HUES48 (cell line): ENCODE results near the gene IFI27L2.

Experiments
- H3K27ac ChIP-seq: one replicate; pipeline ENCODE4 v1.7.0; 2013; ENCODE audit warnings: low read depth, low read length, inconsistent platforms
- H3K27me3 ChIP-seq: 2 replicates; pipeline ENCODE4 v1.6.1; 2013; ENCODE audit warnings: mild to moderate bottlenecking, low read length; ENCODE audit not compliant: control insufficient read depth, insufficient read depth
- H3K36me3 ChIP-seq: 2 replicates; pipeline ENCODE4 v1.6.1; 2013; ENCODE audit warnings: low read length; ENCODE audit not compliant: control insufficient read depth, insufficient read depth
- H3K4me1 ChIP-seq: 2 replicates; pipeline ENCODE4 v1.6.1; 2013; ENCODE audit warnings: mild to moderate bottlenecking, low read length; ENCODE audit not compliant: control insufficient read depth, insufficient read depth
- H3K4me3 ChIP-seq: 2 replicates; pipeline ENCODE4 v1.5.1; 2013; ENCODE audit warnings: mild to moderate bottlenecking, low read depth, low read length
- H3K9ac ChIP-seq: 2 replicates; pipeline ENCODE4 v1.6.1; 2013; ENCODE audit warnings: mild to moderate bottlenecking, low read depth, low read length, moderate library complexity
- H3K9me3 ChIP-seq: 2 replicates; pipeline ENCODE4 v1.6.1; 2013; ENCODE audit warnings: low read length; ENCODE audit not compliant: control insufficient read depth, insufficient read depth

Gene IFI27L2

GRCh38 chr14:94135476-94135875, 6.1 kb upstream of the IFI27L2 start:
- Histone ChIP-seq H3K4me3 (no peak overlapping the region), H3K9ac (no peak overlapping the region), H3K4me1 (peaks cover 12% of the 10 kb centered on the region; the same call in 1 of the 2 replicates), H3K27ac (no peak overlapping the region), H3K36me3 (no peaks in the 10 kb centered on the region), H3K9me3 (no peaks in the 10 kb centered on the region), H3K27me3 (no peaks in the 10 kb centered on the region)

GRCh38 chr14:94132285-94132887, 3.0 kb upstream of the IFI27L2 start:
- peaks cover 9% of the 10 kb centered on the region; the same call in 1 of the 2 replicates for H3K4me1 ChIP-seq
- H3K27me3 ChIP-seq, result no peaks in the 10 kb centered on the region; the same call in 1 of the 2 replicates
- H3K27ac ChIP-seq, result no peak overlapping the region
- H3K4me3 ChIP-seq, result no peak overlapping the region
- H3K9me3 ChIP-seq, result no peaks in the 10 kb centered on the region
- H3K9ac ChIP-seq, result no peak overlapping the region
- H3K36me3 ChIP-seq, result no peaks in the 10 kb centered on the region

GRCh38 chr14:94129758-94130414, 482 bp upstream of the IFI27L2 start:
- Histone ChIP-seq H3K4me1 (peaks cover 9% of the 10 kb centered on the region; the same call in 1 of the 2 replicates), H3K27ac (peak overlapping the region; percentile 39), H3K27me3 (no peaks in the 10 kb centered on the region; the same call in 1 of the 2 replicates), H3K36me3 (no peaks in the 10 kb centered on the region), H3K4me3 (peak overlapping the region; percentile 87), H3K9me3 (no peaks in the 10 kb centered on the region), H3K9ac (no peak overlapping the region)

GRCh38 chr14:94128216-94128839, 1.1 kb downstream of the IFI27L2 start:
- H3K36me3 ChIP-seq, result no peaks in the 10 kb centered on the region
- no peak overlapping the region for H3K9ac ChIP-seq
- H3K4me1 ChIP-seq, result peaks cover 9% of the 10 kb centered on the region; the same call in 1 of the 2 replicates
- no peaks in the 10 kb centered on the region; the same call in 1 of the 2 replicates for H3K27me3 ChIP-seq
- H3K9me3 ChIP-seq, result no peaks in the 10 kb centered on the region
- H3K27ac ChIP-seq, result no peak overlapping the region
- peak overlapping the region; percentile 87 for H3K4me3 ChIP-seq

- H3K4me1 ChIP-seq, result peaks cover 9% of the 10 kb centered on the region; the same call in 1 of the 2 replicates
- no peak overlapping the region for H3K4me3 ChIP-seq
- H3K36me3 ChIP-seq, result no peaks in the 10 kb centered on the region
- no peak overlapping the region for H3K27ac ChIP-seq
- H3K9me3 ChIP-seq, result no peaks in the 10 kb centered on the region
- H3K27me3 ChIP-seq, result no peaks in the 10 kb centered on the region; the same call in 1 of the 2 replicates
- no peak overlapping the region for H3K9ac ChIP-seq
Measured at GRCh38 chr14:94127330-94127729, 2.1 kb downstream of the IFI27L2 start.

- Histone ChIP-seq H3K4me1 (peaks cover 9% of the 10 kb centered on the region; the same call in 1 of the 2 replicates), H3K4me3 (no peak overlapping the region), H3K9me3 (no peaks in the 10 kb centered on the region)
Measured at GRCh38 chr14:94126800-94127199, 2.6 kb downstream of the IFI27L2 start.

GRCh38 chr14:94126419-94126677, 3.1 kb downstream of the IFI27L2 start:
- Histone ChIP-seq H3K36me3 (no peaks in the 10 kb centered on the region), H3K4me1 (peaks cover 9% of the 10 kb centered on the region; the same call in 1 of the 2 replicates), H3K27me3 (no peaks in the 10 kb centered on the region; the same call in 1 of the 2 replicates), H3K9ac (no peak overlapping the region), H3K9me3 (no peaks in the 10 kb centered on the region), H3K4me3 (no peak overlapping the region), H3K27ac (no peak overlapping the region)

More at GRCh38 chr14:94126800-94127199, 2.6 kb downstream of the IFI27L2 start:
- Histone ChIP-seq H3K36me3 (no peaks in the 10 kb centered on the region), H3K27ac (no peak overlapping the region), H3K27me3 (no peaks in the 10 kb centered on the region; the same call in 1 of the 2 replicates), H3K9ac (no peak overlapping the region)

GRCh38 chr14:94125659-94126418, 3.6 kb downstream of the IFI27L2 start:
- H3K36me3 ChIP-seq, result no peaks in the 10 kb centered on the region
- no peak overlapping the region for H3K9ac ChIP-seq
- H3K27ac ChIP-seq, result no peak overlapping the region
- no peak overlapping the region for H3K4me3 ChIP-seq
- H3K9me3 ChIP-seq, result no peaks in the 10 kb centered on the region
- H3K27me3 ChIP-seq, result no peaks in the 10 kb centered on the region; the same call in 1 of the 2 replicates
- H3K4me1 ChIP-seq, result peaks cover 9% of the 10 kb centered on the region; the same call in 1 of the 2 replicates

- Histone ChIP-seq H3K27ac (no peak overlapping the region), H3K9me3 (no peaks in the 10 kb centered on the region), H3K4me3 (no peak overlapping the region), H3K4me1 (peaks cover 5% of the 10 kb centered on the region; the same call in 1 of the 2 replicates), H3K9ac (no peak overlapping the region), H3K36me3 (no peaks in the 10 kb centered on the region), H3K27me3 (no peaks in the 10 kb centered on the region; the same call in 1 of the 2 replicates)
Measured at GRCh38 chr14:94124582-94125377, 4.6 kb downstream of the IFI27L2 start.

GRCh38 chr14:94123868-94124267, 5.5 kb downstream of the IFI27L2 start:
- no peaks in the 10 kb centered on the region for H3K9me3 ChIP-seq
- no peak overlapping the region for H3K9ac ChIP-seq
- H3K4me1 ChIP-seq, result peaks cover 4% of the 10 kb centered on the region; the same call in 1 of the 2 replicates
- no peak overlapping the region for H3K4me3 ChIP-seq
- no peak overlapping the region for H3K27ac ChIP-seq
- H3K36me3 ChIP-seq, result no peaks in the 10 kb centered on the region
- H3K27me3 ChIP-seq, result no peaks in the 10 kb centered on the region; the same call in 1 of the 2 replicates
